IPS-NIHi11 (cell line): ENCODE measurements around the gene FURIN.
"Not testable (repeated sequence)": the region's sequence is repeated elsewhere in the genome, so short reads cannot be mapped to it uniquely, and the experiment has no call there.

Source experiments
- DNase-seq: peaks from one replicate; pipeline ENCODE4 v3.0.0; 2012; ENCODE audit warnings: mixed read lengths, low spot score

The FURIN gene

GRCh38 chr15:90844696-90845095 is 23.7 kb upstream of the FURIN start:
- no peak for DNase-seq

- DNase-seq: no peak
Measured at GRCh38 chr15:90845201-90845949, 23.0 kb upstream of the FURIN start.

DNA sequence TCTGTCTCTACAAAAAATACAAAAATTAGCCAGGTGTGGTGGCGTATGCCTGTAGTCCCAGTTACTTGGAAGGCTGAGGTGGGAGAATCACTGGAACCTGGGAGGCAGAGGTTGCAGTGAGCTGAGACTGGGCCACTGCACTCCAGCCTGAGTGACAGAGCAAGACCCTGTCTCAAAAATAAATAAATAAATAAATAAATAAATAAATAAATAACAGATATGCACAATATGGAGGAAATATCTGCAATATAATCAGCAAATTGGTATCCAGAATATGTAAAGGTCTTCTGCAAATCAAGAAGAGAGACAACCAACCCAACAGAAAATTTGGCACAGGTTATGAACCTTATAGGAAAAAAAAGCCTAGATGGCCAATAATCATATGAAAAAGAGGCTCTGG is 19.0 kb upstream of the FURIN start:
- DNase-seq: not testable (repeated sequence)

DNA sequence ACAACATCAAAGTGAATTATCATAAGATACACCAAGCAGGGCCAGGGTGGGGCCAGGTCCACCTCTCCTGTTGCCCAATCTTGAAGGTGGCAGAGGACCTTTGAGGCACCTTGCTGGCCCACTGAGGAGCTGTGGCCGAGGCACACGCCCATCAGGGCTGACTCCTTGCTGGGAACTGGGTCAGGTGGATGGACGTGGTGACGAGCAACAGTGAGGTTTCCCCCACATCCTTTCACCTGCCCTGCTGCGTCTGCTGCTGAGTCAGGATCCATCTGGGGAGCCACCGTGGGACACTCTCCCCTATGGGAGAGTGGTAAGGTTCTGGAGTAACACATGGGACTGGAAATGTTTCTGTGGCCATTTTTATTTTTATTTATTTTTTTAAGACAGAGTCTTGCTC is 17.3 kb upstream of the FURIN start:
- no peak for DNase-seq

- no peak for DNase-seq
Measured at GRCh38 chr15:90851940-90852339, 16.4 kb upstream of the FURIN start.

- no peak for DNase-seq
Measured at GRCh38 chr15:90855139-90855538, 13.2 kb upstream of the FURIN start.

DNA sequence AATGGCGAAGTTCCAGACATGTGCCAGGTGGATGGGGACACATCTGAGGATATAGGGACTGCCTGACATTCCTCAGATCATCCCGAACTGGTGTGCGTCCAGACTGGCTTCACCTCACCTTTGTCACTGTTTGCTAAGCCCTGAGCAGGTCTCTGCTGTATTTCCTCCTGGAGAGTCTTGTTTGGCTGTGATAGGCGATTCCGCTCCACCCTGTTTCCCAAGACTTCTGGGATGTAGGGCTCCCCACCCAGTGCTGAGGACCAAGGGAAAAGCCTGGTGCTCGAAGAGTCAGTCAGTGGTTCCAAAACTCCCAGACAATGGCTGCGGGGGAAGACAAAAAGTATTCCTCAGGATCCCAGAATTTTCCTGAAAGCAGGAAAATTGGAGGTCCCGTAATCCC is 11.1 kb upstream of the FURIN start:
- DNase-seq: no peak

- no peak for DNase-seq
Measured at GRCh38 chr15:90857883-90858443, 10.4 kb upstream of the FURIN start.

- DNase-seq: peak; percentile 49
Measured at GRCh38 chr15:90859234-90860131, 8.9 kb upstream of the FURIN start.

DNA sequence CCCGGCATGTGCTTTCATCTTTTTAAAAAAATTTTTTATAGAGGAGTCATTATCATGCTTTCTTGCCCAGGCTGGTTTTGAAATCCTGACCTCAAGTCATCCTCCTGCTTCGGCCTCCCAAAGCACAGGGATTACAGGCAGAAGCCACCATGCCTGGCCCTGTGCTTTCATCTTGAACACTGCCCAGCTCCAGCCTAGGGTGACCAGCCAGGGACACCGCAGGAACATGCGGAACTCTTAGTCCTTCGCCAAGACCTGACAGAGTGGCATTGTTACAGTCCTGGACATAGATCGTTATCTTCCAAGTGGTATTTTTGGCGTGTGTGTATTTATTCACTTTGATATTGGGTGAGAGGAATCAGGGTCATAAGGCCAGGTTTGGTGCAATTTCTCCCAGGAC is 7.9 kb upstream of the FURIN start:
- DNase-seq: no peak

- no peak for DNase-seq
Measured at GRCh38 chr15:90860942-90861675, 7.3 kb upstream of the FURIN start.

GRCh38 chr15:90862487-90862886 is 5.9 kb upstream of the FURIN start:
- DNase-seq: no peak

- DNase-seq: no peak
Measured at GRCh38 chr15:90862964-90863778, 5.2 kb upstream of the FURIN start.

GRCh38 chr15:90863987-90864386 is 4.4 kb upstream of the FURIN start:
- no peak for DNase-seq

- no peak for DNase-seq
Measured at GRCh38 chr15:90864507-90864906, 3.9 kb upstream of the FURIN start.

GRCh38 chr15:90865702-90866101 is 2.7 kb upstream of the FURIN start:
- DNase-seq: no peak

GRCh38 chr15:90866161-90866715 is 2.1 kb upstream of the FURIN start:
- no peak for DNase-seq

DNA sequence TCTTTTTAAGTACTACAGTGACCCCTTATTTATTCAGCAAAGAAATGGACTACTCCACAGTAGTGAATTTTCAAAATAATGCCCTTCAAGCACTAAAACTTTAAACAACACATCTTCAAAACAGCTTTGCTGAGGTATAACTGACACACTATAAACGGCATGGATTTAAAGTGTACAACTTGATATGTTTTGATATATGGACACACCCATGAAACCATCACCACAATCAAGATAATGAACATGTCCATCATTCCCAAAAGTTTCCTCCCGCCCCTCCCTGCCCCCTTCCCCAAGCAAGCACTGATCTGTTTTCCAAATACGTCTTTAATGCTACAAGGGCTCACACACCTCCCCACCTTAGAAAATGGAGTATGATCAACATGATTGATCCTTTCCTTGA is 1.6 kb upstream of the FURIN start:
- DNase-seq: no peak

DNA sequence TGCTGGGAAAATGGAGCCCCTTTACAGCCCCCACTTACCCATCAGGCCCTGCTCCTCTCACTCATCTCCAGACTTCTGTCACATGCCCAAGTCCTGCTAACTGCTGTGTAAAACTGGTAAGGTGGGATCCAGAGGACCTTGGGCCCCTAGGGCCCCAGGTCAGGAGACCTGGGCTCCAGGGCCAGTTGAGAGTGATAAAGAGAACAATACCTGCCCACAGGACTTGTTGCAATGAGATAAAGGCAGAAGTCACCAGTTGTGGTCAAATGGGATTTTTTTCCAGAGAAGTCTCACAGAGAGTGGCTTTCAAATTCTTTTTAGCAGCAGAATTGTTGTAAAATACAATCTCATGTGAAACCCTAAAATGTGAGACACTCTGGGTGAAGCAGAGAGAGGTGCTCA is 753 bp downstream of the FURIN start:
- DNase-seq: no peak

DNA sequence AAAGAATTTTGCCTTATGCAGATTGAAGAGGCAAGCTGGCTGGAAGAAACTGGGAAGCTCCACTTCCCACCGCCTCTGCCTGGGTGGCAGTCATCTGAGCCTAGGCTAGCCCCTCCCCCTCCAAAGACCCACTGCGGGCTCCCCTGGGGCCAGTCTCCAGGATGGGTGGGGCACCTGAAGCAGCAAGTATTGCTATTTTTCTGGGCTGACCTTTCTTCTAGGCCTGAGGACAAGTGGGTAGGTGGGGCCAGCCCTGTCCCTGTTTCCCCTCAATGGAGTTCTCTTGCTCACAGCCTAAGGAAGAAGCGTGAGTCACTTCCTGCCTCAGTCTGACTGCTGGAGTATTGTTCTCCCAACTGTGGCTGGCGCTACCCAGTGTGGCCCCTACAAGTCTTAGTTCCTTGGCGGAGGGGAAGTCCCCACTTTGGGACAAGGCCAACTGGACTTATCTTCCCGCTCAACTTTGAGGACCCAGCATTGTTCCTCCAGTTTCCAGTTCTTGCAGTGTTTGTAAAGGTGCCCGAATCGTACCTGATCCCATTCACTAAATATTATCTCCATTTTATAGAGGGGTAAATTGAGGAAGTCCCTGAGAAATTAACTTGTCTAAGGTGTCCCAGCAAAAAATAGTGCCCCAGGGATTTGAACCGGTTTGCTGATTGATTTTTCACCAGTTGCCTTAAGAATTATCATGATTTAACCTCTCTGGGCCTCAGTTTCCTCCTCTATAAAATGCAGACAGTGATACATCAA is 1.4 kb downstream of the FURIN start:
- peak; percentile 42 for DNase-seq
